Inferior parietal cortex (tissue), 1 donor: ENCODE results near the gene ATP5ME.
A peak's percentile ranks its signal among the peaks of the same experiment; 100 is the strongest.

Experiments
- DNase-seq: peaks from one replicate; pipeline ENCODE4 v3.0.0-alpha.2; 2016; ENCODE audit errors: extremely low spot score

The ATP5ME gene

GRCh38 chr4:684623-685327 is 10.7 kb upstream of the ATP5ME start:
- DNase-seq, result no peak

- DNase-seq, result peak; percentile 66
Observed at GRCh38 chr4:683982-684622, 10.0 kb upstream of the ATP5ME start.

- no peak for DNase-seq
Observed at GRCh38 chr4:683247-683897, 9.3 kb upstream of the ATP5ME start.

- no peak for DNase-seq
Observed at GRCh38 chr4:682490-683172, 8.6 kb upstream of the ATP5ME start.

GRCh38 chr4:681736-682451 is 7.8 kb upstream of the ATP5ME start:
- no peak for DNase-seq

- no peak for DNase-seq
Observed at GRCh38 chr4:680928-681645, 7.0 kb upstream of the ATP5ME start.

GRCh38 chr4:680551-680927 is 6.5 kb upstream of the ATP5ME start:
- DNase-seq, result no peak

GRCh38 chr4:680091-680490 is 6.0 kb upstream of the ATP5ME start:
- no peak for DNase-seq

GRCh38 chr4:679629-680028 is 5.6 kb upstream of the ATP5ME start:
- no peak for DNase-seq

- DNase-seq, result no peak
Observed at GRCh38 chr4:679104-679481, 5.0 kb upstream of the ATP5ME start.

GRCh38 chr4:678331-679103 is 4.4 kb upstream of the ATP5ME start:
- DNase-seq, result no peak

- no peak for DNase-seq
Observed at GRCh38 chr4:677431-678293, 3.6 kb upstream of the ATP5ME start.

GRCh38 chr4:676871-677235 is 2.8 kb upstream of the ATP5ME start:
- no peak for DNase-seq

GRCh38 chr4:675980-676870 is 2.1 kb upstream of the ATP5ME start:
- DNase-seq, result no peak

- DNase-seq, result no peak
Observed at GRCh38 chr4:675036-675882, 1.2 kb upstream of the ATP5ME start.

GRCh38 chr4:673349-674091 is 556 bp downstream of the ATP5ME start:
- no peak for DNase-seq

- no peak for DNase-seq
Observed at GRCh38 chr4:671769-672168, 2.3 kb downstream of the ATP5ME start.
